Panc1 (cell line): ENCODE results near the gene RS1.

Experiments used
- CTCF ChIP-seq: fragments of 450-650 bp; IDR thresholded peaks from 2 replicates; pipeline ENCODE4 v1.5.1; 2017; ENCODE audit warnings: mild to moderate bottlenecking
- REST ChIP-seq, 2 experiments: IDR thresholded peaks; 2 replicates each; pipeline ENCODE4 v1.6.1; 2011 to 2012; ENCODE audit warnings: low read depth in 2 of 2, control low read depth in 1 of 2, low read length in 1 of 2, mild to moderate bottlenecking in 1 of 2, moderate library complexity in 1 of 2; ENCODE audit not compliant: insufficient read depth in 1 of 2

GRCh38 chrX:18598413-18598812 is 73.5 kb downstream of the RS1 start:
- no peak for TF ChIP-seq REST (IDR thresholded peaks at IDR 0.05; ENCODE audit: insufficient read depth in 1 of 2, low read depth in 2 of 2, low read length in 1 of 2)
- TF ChIP-seq CTCF: no peak
